ENCODE data around the gene FBXO48. TPM values are rescaled to one million over a fixed set of nuclear protein-coding genes. Genes with fewer than 3 reads are reported as not detected.
"Not testable (repeated sequence)": the region's sequence is repeated elsewhere in the genome, so short reads cannot be mapped to it uniquely, and the experiment has no call there.

The FBXO48 gene
- total RNA-seq, 2 donors from 2014 or later = 3.2 to 3.7 TPM

DNA sequence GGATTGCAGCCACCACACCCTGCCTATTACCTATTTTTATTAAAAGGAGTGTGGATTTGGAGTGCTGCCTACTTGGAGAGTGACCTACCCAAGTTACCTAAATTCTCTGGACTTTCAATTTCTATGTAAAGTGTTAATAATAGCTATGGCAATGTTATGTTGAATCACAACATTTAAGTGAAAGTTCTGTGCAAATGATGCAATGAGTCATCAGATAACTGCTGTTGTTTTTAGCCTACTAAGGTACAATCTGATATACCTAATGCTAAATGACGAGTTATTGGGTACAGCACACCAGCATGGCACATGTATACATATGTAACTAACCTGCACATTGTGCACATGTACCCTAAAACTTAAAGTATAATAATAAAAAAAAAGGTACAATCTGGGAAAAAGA is 21.5 kb upstream of the FBXO48 start:
- not testable (repeated sequence) for H3K27ac Mint-ChIP-seq

DNA sequence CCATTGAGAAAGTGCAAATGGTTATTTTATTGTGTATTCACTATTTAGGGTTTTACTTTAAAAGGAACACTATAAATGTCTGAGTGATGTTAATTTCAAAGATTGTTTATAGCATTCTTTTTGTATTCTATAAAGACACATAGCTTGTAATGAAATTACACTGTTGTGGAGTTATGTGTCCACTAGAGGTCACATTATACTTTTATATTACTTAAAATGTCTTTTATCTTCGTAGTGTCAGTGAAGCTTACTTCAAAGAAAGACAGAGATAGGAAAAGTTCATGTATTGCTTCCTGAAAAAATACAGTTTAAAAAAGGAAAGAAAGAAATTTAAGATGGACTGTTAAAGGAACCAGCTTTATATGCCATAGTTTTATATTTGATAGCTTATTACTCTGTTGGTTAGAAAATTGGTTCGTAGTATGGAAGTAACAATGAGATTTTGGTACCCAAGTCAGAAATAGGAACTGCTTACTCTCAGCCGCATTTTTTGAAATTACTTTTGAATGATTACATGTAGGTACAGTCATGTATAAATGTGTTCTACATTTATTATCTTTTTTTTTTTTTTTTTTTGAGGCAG is 20.8 kb upstream of the FBXO48 start:
- Mint-ChIP-seq H3K36me3 (ENCODE audit: insufficient read depth in 2 of 2) (no peaks in the 10 kb centered on the region), H3K27me3 (ENCODE audit: low read depth) (no peaks in the 10 kb centered on the region), H3K4me1 (ENCODE audit: low read depth) (peaks cover 5% of the 10 kb centered on the region), H3K9me3 (no peaks in the 10 kb centered on the region), H3K4me3 (no peak overlapping the region), H3K27ac (no peak overlapping the region)
- DNase-seq (no peak), ATAC-seq (replicated peaks in 1 of 2) (no peak)

More for the DNA sequence above, 21.5 kb upstream of the FBXO48 start:
- H3K36me3 Mint-ChIP-seq (ENCODE audit: insufficient read depth in 2 of 2); H3K4me3 Mint-ChIP-seq; H3K9me3 Mint-ChIP-seq; ATAC-seq (replicated peaks in 1 of 2); H3K27me3 Mint-ChIP-seq (ENCODE audit: low read depth); DNase-seq; H3K4me1 Mint-ChIP-seq (ENCODE audit: low read depth): not testable (repeated sequence)

DNA sequence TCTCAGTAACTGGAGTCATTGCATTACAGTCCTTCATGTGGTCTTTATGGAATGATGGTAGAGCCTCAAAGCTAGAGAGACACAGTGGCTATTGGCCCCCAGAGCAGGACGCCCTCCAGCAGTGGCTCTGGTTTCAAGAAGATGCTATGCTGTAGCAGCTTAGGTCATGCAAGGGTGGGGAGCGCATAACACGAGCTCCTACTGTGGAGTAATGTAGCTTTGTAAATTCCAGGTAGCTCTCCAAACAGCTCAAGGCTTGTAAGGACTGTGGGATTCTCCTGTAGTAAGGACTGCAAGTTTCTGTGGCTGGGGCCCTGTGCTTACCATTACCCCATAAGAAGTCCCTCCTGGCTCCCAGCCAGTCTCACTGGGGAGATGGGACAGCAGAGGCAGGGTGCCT is 15.9 kb upstream of the FBXO48 start:
- Mint-ChIP-seq H3K4me1 (ENCODE audit: low read depth) (peaks cover 4% of the 10 kb centered on the region), H3K36me3 (ENCODE audit: insufficient read depth in 2 of 2) (no peaks in the 10 kb centered on the region), H3K4me3 (no peak overlapping the region), H3K9me3 (no peaks in the 10 kb centered on the region), H3K27me3 (ENCODE audit: low read depth) (no peaks in the 10 kb centered on the region), H3K27ac (no peak overlapping the region)
- DNase-seq (no peak), ATAC-seq (replicated peaks in 1 of 2) (no peak)

DNA sequence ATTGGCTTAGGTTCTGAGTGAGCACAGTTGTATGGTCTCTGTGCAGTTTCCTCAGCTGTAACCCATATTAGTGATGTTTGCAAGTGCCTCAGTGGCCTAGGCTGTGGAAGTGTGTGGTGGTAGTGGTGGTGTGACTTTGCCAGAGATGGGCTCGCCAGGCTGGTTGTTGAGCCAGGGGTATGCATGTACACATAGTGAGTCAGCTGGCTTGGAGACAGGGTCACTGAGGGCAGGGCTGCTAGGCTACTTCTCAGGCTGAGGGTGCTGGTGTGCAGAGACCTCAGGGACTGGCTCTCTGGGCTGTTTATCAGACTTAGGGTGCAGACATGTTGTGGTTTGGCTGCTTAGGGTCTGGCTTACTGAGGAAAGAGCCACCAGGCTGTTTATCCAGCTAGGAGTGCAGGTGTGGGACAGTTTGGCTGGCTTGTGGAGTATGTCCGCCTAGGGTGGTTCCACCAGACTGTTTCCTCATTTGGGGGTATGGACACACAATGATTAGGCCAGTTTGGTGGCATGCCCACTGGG is 15.3 kb upstream of the FBXO48 start:
- Mint-ChIP-seq H3K36me3 (ENCODE audit: insufficient read depth in 2 of 2) (no peaks in the 10 kb centered on the region), H3K27me3 (ENCODE audit: low read depth) (no peaks in the 10 kb centered on the region), H3K27ac (no peak overlapping the region), H3K9me3 (no peaks in the 10 kb centered on the region), H3K4me1 (ENCODE audit: low read depth) (no peaks in the 10 kb centered on the region), H3K4me3 (no peak overlapping the region)
- DNase-seq = no peak
- no peak for ATAC-seq (replicated peaks in 1 of 2)

DNA sequence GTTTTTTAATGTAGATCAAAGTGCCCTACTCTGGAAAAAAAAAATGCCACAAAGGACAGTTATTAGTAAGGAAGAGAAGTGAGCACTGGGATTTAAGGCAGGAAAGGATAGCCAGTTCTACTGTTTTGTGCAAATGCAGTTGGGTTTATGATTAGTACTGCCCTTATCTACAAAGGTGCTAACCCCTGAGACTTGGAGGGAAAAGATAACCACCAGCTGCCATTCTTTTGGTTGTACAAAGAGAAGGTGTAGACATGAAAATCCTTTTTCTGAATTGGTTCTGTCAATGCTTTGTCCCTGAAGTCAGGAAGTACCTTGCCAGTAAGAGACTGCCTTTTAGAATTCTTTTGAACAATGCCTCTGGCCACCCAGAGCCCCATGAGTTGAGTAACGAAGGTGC is 11.6 kb upstream of the FBXO48 start:
- H3K27me3 Mint-ChIP-seq (ENCODE audit: low read depth) = no peaks in the 10 kb centered on the region
- no peak for ATAC-seq (replicated peaks in 1 of 2)
- H3K9me3 Mint-ChIP-seq = no peaks in the 10 kb centered on the region
- DNase-seq = no peak
- no peaks in the 10 kb centered on the region for H3K36me3 Mint-ChIP-seq (ENCODE audit: insufficient read depth in 2 of 2)
- H3K4me3 Mint-ChIP-seq = no peak overlapping the region
- no peaks in the 10 kb centered on the region for H3K4me1 Mint-ChIP-seq (ENCODE audit: low read depth)
- H3K27ac Mint-ChIP-seq = no peak overlapping the region

DNA sequence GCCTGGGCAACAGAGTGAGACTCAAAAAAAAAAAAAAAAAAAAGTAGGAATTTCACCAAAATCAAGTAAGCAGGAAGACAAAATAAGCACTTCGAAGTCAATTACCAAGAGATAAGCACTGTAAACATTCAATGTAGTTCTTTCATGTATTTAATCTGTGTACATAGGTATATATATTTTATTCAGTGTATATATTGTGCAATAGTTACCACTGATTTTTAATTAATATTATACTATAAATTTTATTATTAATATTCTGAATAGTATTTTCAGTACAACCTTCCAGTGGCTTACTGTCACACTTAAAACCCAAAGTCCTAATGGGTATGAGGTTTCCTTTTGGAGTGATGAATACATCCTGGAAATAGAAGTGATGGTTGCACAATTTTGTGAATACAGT is 9.4 kb upstream of the FBXO48 start:
- ATAC-seq (replicated peaks in 1 of 2) (no peak), DNase-seq (no peak)
- no peaks in the 10 kb centered on the region for H3K9me3 Mint-ChIP-seq
- H3K4me3 Mint-ChIP-seq = no peak overlapping the region
- no peaks in the 10 kb centered on the region for H3K27me3 Mint-ChIP-seq (ENCODE audit: low read depth)
- H3K27ac Mint-ChIP-seq = no peak overlapping the region
- no peaks in the 10 kb centered on the region for H3K36me3 Mint-ChIP-seq (ENCODE audit: insufficient read depth in 2 of 2)
- peaks cover 16% of the 10 kb centered on the region for H3K4me1 Mint-ChIP-seq (ENCODE audit: low read depth)

DNA sequence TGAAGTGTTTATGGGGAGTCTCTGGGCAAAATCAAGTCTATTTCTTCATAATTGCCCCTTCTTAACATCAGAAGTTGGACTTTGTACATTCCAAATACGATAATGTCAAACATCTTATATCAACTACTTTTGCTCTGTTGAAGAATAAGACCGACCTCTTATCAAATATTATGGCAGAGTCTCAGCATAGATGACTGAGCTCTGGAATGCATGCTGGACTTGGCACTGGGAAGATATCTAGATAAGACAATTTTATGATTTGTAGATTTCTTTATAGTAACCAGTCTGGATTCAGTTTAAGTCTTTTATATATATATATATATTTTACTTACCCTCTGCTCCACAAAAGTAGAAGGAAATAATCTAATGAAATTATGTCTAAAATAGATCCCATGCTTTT is 8.5 kb upstream of the FBXO48 start:
- H3K4me3 Mint-ChIP-seq = no peak overlapping the region
- no peaks in the 10 kb centered on the region for H3K36me3 Mint-ChIP-seq (ENCODE audit: insufficient read depth in 2 of 2)
- H3K9me3 Mint-ChIP-seq = no peaks in the 10 kb centered on the region
- ATAC-seq (replicated peaks in 1 of 2) = no peak
- H3K27ac Mint-ChIP-seq = no peak overlapping the region
- H3K4me1 Mint-ChIP-seq (ENCODE audit: low read depth) = peaks cover 16% of the 10 kb centered on the region
- DNase-seq = no peak
- H3K27me3 Mint-ChIP-seq (ENCODE audit: low read depth) = no peaks in the 10 kb centered on the region

DNA sequence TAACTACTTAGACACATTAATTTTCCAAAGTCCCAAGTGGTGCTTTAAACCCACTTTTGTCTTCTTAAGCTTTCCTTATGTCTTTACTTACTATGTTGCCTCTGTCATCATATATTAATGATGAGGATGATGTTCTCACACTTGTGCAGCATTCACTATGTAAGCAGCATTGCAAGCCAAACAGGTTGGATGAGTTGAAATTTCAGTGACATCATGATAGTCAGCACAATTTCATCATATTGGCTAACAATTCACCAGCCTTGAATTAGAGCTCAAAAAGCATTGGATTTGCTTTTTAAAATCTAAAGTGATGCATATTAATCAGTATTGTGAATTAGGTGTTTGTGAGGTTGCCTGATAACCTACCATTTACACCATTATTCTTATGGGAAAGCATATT is 8.0 kb upstream of the FBXO48 start:
- Mint-ChIP-seq H3K4me1 (ENCODE audit: low read depth) (peaks cover 18% of the 10 kb centered on the region), H3K36me3 (ENCODE audit: insufficient read depth in 2 of 2) (no peaks in the 10 kb centered on the region), H3K27ac (no peak overlapping the region), H3K9me3 (no peaks in the 10 kb centered on the region), H3K27me3 (ENCODE audit: low read depth) (no peaks in the 10 kb centered on the region), H3K4me3 (no peak overlapping the region)
- no peak for DNase-seq
- ATAC-seq (replicated peaks in 1 of 2) = no peak

DNA sequence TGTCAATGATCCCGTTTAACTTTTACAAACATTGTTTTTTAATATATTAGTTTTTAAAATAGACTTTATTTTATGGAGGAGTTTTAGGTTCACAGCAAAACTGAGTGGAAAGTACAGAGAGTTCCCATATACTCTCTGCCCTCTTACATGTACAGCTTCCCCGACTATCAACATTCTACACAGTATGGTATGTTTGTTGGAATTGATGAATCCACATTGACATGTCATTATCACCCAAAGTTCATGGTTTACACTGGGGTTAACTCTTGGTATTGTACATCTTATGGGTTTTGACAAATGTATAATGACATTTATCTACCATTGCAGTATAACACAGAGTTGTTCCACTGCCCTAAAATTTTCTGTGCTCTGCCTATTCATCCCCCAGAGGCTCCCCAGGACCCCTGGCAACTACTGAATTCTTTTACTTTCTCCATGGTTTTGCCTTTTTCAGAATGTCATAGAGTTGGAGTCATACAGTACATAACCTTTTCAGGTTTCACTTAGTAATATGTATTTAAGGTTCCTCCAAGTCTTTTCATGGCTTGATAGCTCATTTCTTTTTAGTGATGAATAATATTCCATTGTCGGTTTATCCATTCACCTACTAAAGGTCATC is 5.8 kb upstream of the FBXO48 start:
- Mint-ChIP-seq H3K4me1 (ENCODE audit: low read depth) (peaks cover 37% of the 10 kb centered on the region), H3K4me3 (no peak overlapping the region), H3K36me3 (ENCODE audit: insufficient read depth in 2 of 2) (no peaks in the 10 kb centered on the region), H3K27ac (no peak overlapping the region), H3K9me3 (no peaks in the 10 kb centered on the region), H3K27me3 (ENCODE audit: low read depth) (no peaks in the 10 kb centered on the region)
- DNase-seq (no peak), ATAC-seq (replicated peaks in 1 of 2) (peak; percentile 29 to 43)

DNA sequence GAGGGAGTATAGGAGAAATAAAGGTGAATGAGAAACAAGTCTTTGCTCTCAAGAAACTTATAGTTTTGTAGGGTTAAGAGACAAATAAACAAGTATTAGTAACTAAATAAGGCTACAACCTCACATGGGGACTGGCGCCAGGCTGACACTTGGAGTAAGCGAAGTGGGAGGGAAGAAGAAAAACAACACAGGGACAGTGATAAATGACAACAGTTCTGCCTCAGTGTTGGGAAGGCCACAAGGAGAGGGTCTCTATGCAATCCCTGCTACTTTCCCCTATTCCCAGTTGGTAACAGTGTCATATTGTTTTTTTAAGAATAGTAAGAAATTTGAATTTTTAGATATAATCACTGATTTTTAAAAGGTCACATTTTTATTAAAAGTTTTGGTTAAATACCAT is 4.3 kb upstream of the FBXO48 start:
- DNase-seq (no peak), ATAC-seq (replicated peaks in 1 of 2) (no peak)
- Mint-ChIP-seq H3K9me3 (no peaks in the 10 kb centered on the region), H3K36me3 (ENCODE audit: insufficient read depth in 2 of 2) (peaks cover 1 to 3% of the 10 kb centered on the region in 2 donors), H3K27me3 (ENCODE audit: low read depth) (no peaks in the 10 kb centered on the region), H3K4me3 (no peak overlapping the region), H3K4me1 (ENCODE audit: low read depth) (peaks cover 38% of the 10 kb centered on the region), H3K27ac (no peak overlapping the region)

DNA sequence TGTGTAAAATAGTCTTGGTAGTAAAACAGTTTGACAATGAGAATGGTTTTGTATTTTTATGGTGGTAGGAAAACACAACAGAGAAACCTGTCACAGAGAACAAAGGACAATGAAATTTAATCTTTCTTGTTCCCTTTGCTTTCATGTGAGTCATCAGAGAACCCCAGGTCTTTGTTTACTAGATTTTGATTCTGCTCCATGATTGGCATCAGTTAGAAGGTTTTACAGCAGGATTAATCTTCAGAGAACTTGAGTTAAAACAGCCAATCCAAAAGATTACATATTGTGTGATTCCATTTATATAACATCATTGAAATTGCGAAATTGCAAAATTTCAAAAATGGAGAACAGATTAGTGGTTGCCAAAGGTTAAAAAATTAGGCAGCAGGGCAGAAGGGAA is 2.8 kb upstream of the FBXO48 start:
- ATAC-seq (replicated peaks in 1 of 2) (no peak), DNase-seq (no peak)
- Mint-ChIP-seq H3K27ac (no peak overlapping the region), H3K9me3 (no peaks in the 10 kb centered on the region), H3K4me3 (peak overlapping the region in 1 of 2 donors; percentile 13), H3K4me1 (ENCODE audit: low read depth) (peaks cover 52% of the 10 kb centered on the region), H3K27me3 (ENCODE audit: low read depth) (no peaks in the 10 kb centered on the region), H3K36me3 (ENCODE audit: insufficient read depth in 2 of 2) (peaks cover 2 to 4% of the 10 kb centered on the region in 2 donors)

DNA sequence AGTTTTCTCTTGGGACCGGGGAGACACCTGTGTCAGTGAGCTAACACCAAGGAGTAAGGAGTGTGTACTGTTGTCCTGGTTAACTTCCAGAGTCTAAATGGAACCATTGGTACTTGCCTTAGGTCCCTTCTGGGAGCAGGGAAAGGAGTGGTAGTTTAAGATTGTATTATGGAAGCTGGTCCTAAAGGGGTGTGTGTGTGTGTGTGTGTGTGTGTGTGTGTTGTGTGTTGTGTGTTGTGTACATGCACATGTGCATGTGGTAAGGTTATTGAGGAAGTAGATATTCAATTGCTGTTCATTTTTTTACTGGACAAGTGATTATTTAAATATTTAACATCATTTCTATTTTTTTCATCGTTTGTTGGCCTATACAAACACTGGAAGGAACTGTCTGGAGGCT is 1.7 kb upstream of the FBXO48 start:
- ATAC-seq (replicated peaks in 1 of 2) = no peak
- no peak for DNase-seq
- peak overlapping the region; percentile 98 to 99 for H3K4me3 Mint-ChIP-seq
- peaks cover 62% of the 10 kb centered on the region for H3K4me1 Mint-ChIP-seq (ENCODE audit: low read depth)
- no peaks in the 10 kb centered on the region for H3K9me3 Mint-ChIP-seq
- H3K36me3 Mint-ChIP-seq (ENCODE audit: insufficient read depth in 2 of 2) = peaks cover 2 to 4% of the 10 kb centered on the region in 2 donors
- peak overlapping the region; percentile 72 for H3K27ac Mint-ChIP-seq
- H3K27me3 Mint-ChIP-seq (ENCODE audit: low read depth) = no peaks in the 10 kb centered on the region

DNA sequence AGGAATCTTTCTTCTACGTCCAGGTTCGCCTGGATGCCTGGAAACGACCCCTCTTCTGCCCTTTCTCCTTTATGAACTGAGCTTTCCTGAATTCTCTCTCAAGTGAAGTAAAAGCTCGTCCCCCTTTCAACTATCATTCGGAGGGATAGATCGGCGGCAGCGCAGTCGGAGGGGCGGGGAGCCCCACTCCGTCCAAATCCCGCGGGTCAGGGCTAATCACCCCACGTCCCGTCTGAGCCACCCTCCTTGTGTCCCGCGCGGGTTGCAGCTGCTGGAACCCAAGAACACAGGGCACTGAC is 367 bp downstream of the FBXO48 start:
- ATAC-seq (replicated peaks in 1 of 2) = peak in 1 of 2 donors; percentile 10
- DNase-seq = no peak
- Mint-ChIP-seq H3K27ac (peak overlapping the region; percentile 97), H3K36me3 (ENCODE audit: insufficient read depth in 2 of 2) (peaks cover 2 to 4% of the 10 kb centered on the region in 2 donors), H3K4me3 (peak overlapping the region; percentile 98 to 99), H3K9me3 (no peaks in the 10 kb centered on the region), H3K4me1 (ENCODE audit: low read depth) (peaks cover 47% of the 10 kb centered on the region), H3K27me3 (ENCODE audit: low read depth) (no peaks in the 10 kb centered on the region)

DNA sequence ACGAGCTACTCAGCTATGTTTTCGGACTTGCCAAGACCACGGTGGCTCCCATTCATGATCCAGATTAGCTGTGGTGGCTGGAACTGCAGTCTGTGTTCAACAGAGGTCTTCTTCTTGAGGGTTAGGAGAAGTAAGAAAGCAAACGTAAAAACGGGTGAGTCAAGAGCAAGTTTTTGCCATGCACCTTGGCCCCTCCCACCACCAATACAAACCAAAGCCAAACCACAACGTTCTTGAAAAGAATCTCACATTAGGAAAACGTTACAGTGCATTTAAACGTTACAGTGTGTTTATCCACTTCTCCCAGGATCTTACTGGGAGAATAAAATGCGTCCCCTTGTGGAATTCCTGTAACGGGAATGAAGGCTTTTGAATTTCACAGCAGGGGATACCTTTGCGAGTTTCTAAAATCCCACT is 725 bp downstream of the FBXO48 start:
- Mint-ChIP-seq H3K4me3 (peak overlapping the region; percentile 98 to 99), H3K36me3 (ENCODE audit: insufficient read depth in 2 of 2) (peaks cover 2 to 4% of the 10 kb centered on the region in 2 donors), H3K9me3 (no peaks in the 10 kb centered on the region), H3K27me3 (ENCODE audit: low read depth) (no peaks in the 10 kb centered on the region), H3K4me1 (ENCODE audit: low read depth) (peaks cover 47% of the 10 kb centered on the region), H3K27ac (peak overlapping the region; percentile 97)
- ATAC-seq (replicated peaks in 1 of 2) = peak; percentile 26 to 36
- DNase-seq = peak; percentile 69 to 82

Measured in activated T-cell treated with anti-CD3 and anti-CD28 coated beads, Interleukin-2, amount 50 U/mL, for 72 hours (primary cell).